ENCODE data around the gene ACAA2. TPM values are rescaled to one million over a fixed set of nuclear protein-coding genes. Genes with fewer than 3 reads are reported as not detected.
"Not testable (repeated sequence)": the region's sequence is repeated elsewhere in the genome, so short reads cannot be mapped to it uniquely, and the experiment has no call there.

The ACAA2 gene
- total and polyA plus RNA-seq, 2 of the 8 experiments (the other 6 are each of a cell fraction or from before 2014, with no cell fraction given) = 63.4 to 151 TPM

DNA sequence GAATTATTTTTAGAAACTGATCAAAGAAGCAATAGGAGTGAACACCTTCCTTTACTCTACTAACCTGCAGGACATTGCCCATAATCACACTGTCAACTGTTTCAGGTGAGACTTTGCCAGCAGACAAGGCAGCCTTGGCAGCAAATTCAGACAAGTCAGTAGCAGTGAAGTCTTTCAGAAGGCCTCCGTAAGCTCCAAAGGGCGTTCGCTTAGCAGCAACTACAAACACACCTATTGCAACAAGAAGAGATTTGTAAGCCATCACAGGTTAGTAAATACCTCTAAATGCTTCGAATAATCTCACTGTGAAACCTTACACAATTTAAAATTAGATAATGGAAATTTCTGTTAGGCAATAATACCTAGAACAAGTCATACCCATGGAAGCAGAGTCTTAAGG is 10.7 kb downstream of the ACAA2 start (continued):
- no peak for TF ChIP-seq GABPA (IDR thresholded peaks at IDR 0.05; ENCODE audit: borderline replicate concordance, insufficient read depth, low read length)
- no peak for TF ChIP-seq FOSL1 (IDR thresholded peaks at IDR 0.05; ENCODE audit: insufficient read depth, low read depth, low read length)

- H3K4me1 ChIP-seq (replicated peaks in 1 of 4; ENCODE audit: control insufficient read depth in 3 of 4, insufficient read depth in 4 of 4, low read length in 3 of 4); H2AFZ ChIP-seq (ENCODE audit: low read length); H3K23ac ChIP-seq (ENCODE audit: insufficient read length); H2BK12ac ChIP-seq (ENCODE audit: low read depth, low read length); H3K4me2 ChIP-seq (ENCODE audit: insufficient read depth in 1 of 2, low read depth in 2 of 2, low read length in 2 of 2); H2BK15ac ChIP-seq (ENCODE audit: low read length); H3K27ac ChIP-seq (ENCODE audit: low read depth, low read length); H3K9ac ChIP-seq (replicated peaks in 1 of 4; ENCODE audit: extremely low read depth in 1 of 4, low read depth in 3 of 4, low read length in 3 of 4); H4K8ac ChIP-seq (ENCODE audit: extremely low read depth, insufficient read depth, low read length); H3K79me1 ChIP-seq (ENCODE audit: low read depth, low read length); H2AK5ac ChIP-seq (ENCODE audit: low read depth, low read length); H3K4ac ChIP-seq (replicated peaks; ENCODE audit: insufficient read length, low read depth, low read length); FAIRE-seq; H3K9me3 ChIP-seq (ENCODE audit: insufficient read depth in 2 of 2, low read depth in 1 of 2, low read length in 1 of 2); H2BK20ac ChIP-seq (ENCODE audit: low read length); H4K5ac ChIP-seq (ENCODE audit: insufficient read length, low read depth, low read length); H4K91ac ChIP-seq (replicated peaks; ENCODE audit: insufficient read length, low read length); H3K14ac ChIP-seq (ENCODE audit: insufficient read length); H3K4me3 ChIP-seq (ENCODE audit: extremely low read depth in 1 of 4, insufficient read depth in 2 of 4, low read depth in 3 of 4, low read length in 4 of 4); POLR2A ChIA-PET (ENCODE audit: partially characterized antibody); H2BK5ac ChIP-seq (ENCODE audit: low read depth, low read length); H3K18ac ChIP-seq (ENCODE audit: extremely low read depth, low read length); H3K23me2 ChIP-seq (ENCODE audit: low read depth, low read length); DNase-seq (ENCODE audit: low read depth in 1 of 2, low spot score in 2 of 2); H2BK120ac ChIP-seq (replicated peaks; ENCODE audit: low read depth, low read length); H3K27me3 ChIP-seq (replicated peaks in 1 of 4; ENCODE audit: control insufficient read depth in 3 of 4, extremely low read depth in 1 of 4, insufficient read depth in 3 of 4, low read length in 3 of 4); H4K20me1 ChIP-seq (replicated peaks in 1 of 2; ENCODE audit: control insufficient read depth in 1 of 2, insufficient read depth in 2 of 2, low read length in 2 of 2); H3K56ac ChIP-seq (replicated peaks; ENCODE audit: insufficient read length, low read depth, low read length): not testable (repeated sequence)
- Histone ChIP-seq H3K36me3 (ENCODE audit: control insufficient read depth in 2 of 4, insufficient read depth in 4 of 4, low read length in 3 of 4) (peaks cover 0 to 45% (median 28%) of the 10 kb centered on the region in 4 experiments; a peak in 7 of 8 replicates), H3K79me2 (ENCODE audit: control insufficient read depth in 1 of 2, insufficient read depth in 2 of 2, low read length in 2 of 2) (peaks cover 0 to 31% of the 10 kb centered on the region in 2 experiments; a peak in 2 of 4 replicates)
- WGBS, 2 experiments (ENCODE audit: extremely low coverage in 1 of 2, insufficient coverage in 1 of 2, insufficient read length in 1 of 2, insufficient replicate concordance in 2 of 2, low coverage in 1 of 2, low lambda C conversion rate in 2 of 2, missing lambda C conversion rate in 1 of 2) = 100% methylated on average over 3 of the region's 5 CpGs; no CpG with 5 or more reads in 1 of the 2 experiments
- CTCF ChIA-PET (ENCODE audit: partially characterized antibody) = interaction anchor here (0.7 kb wide), 1 partner anchor 243 kb away, joined by 3 read pairs; no protein-coding TSS in a partner anchor
Measured at GRCh38 chr18:49800491-49800890, 12.8 kb downstream of the ACAA2 start.
